ENCODE data around the gene HOXD8.

HOXD8 gene

DNA sequence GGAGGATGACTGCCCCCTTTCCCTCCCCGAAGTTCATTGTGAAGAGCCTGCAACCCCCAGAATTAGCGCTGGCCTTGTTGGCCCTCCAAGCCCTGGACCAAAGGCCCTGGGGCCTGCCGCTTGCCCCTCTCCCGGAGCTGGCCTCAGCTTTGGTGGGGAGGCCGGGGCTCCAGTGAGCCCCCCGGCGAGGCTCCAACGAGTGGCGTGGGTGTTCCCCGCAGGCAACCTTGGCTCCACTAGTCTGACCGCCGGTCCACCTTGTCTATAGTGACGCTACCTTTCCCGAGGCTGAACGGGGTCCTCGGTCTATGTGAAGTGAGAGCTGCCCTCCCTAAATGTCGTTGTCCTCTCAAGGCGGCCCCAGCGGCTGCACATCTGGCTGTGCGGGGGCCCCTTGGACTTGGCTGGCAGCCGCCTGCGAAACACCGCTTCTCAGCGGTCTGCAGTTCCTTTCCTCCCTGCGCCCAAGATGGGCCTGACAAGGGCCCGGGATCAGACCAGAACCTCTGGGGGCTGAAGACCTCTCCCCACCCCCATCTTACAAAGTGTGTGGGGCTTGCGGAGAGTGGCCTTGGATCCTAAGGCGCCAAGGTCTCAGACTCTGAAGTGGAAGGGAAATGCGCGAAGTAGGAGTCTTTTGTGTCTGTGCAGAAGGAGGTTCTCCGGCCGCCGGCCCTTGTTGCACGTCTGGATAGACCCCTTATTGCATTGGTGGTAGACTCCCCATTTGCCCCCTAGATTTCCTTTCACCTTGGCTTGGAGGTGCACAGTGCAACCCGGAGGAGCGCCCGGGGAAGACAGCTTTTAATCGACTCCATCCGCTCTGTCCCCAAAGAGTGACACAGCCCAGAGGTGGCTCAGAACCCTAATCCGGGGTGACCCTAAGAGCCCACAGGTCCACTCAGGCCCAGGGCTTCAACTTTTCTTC, 16.9 kb upstream of the HOXD8 start:
- no peak for DNase-seq (ENCODE audit: low read depth)
- H3K4me3 ChIP-seq (ENCODE audit: low read depth, low read length) = no peak overlapping the region

DNA sequence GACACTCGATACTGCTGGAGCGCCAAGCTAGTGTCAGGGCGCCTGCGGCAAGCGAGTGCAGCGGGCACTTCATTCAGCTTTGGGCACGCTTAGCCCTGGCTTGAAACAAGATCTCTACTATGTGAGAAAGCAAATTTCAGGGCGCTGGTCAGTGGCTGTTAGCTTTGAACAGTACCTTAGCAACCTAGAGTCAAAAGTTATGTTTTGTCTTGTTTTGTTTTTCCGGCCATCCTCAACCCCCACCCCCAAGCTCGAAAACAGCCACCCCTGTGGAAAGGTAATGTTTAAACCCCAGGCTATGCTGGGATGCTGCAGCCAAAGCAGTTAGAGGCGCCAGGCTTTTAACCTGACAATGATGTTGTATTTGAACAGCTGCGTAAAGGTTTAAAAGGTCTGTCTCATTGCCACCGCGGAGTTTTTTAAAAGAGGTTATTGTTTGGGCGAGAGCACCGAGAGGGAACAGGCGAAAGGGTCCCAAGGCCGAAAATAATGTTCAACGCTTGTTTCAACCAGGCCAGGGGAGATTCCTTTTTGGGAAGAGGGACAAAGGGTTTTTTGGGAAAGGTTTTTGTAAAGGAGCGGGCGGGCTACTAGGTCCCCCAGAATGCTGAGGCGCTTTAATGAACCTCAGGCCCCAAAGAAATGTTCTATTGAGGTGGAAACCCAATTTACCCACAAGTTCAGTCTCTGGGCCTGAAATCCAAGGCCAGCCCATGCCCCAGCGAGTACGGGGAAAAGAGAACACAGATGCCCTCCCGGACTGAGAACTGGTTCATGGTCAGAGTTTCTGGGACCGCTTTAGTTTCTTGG, 15.2 kb upstream of the HOXD8 start:
- no peak for DNase-seq (ENCODE audit: low read depth)
- no peak overlapping the region for H3K4me3 ChIP-seq (ENCODE audit: low read depth, low read length)

- no peak for DNase-seq (ENCODE audit: low read depth)
Observed at GRCh38 chr2:176114930-176115625, 14.4 kb upstream of the HOXD8 start.

DNA sequence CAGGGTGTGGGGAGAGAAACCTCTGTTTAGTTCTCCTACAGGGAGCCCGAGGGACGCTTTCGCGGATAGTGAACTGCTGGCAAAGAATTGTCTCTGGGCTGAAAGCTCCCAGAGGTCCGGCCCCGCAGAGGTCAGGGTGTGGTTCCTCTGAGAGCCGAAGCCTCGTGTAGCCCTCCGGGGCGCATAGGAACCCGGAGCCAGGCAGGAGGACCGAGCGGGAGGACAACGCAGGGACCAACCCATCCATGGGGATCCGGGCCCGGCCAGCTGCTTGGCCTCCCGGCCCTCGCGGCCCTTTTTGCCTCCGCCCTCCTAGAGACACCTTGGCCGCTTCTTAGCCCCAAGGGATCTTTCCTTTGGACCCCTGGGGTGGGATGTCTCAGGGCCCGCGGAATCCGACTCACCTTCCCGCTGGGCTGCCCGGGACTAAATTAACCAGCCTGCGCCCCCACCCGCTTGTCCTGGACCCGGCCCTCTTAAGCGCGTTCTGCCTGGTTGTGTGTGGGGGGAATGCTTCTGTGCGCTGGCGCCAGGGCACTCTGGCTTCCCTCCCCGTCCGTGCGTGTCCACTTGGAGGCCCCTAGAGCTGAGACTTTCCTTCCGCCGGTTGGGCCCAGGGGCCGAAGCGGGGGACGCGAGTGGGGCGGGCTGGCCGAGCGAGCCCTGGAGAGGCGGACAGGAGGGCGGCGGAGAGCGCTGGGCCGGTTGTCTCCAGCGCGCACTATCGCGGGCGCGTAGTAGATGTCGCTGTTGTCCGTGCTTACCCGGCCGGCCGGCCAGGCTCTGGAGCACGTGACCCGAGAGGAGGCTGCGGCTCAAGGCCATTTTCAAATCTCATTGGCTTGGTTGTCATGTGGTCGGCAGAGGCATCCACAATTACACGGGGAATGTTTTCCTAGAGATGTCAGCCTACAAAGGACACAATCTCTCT, 13.4 kb upstream of the HOXD8 start, which contains the start of gene HOXD10:
HOXD10 (plus strand) TSS at position 896 of the 931 bp plus-strand sequence. CDS start 56 bp downstream, outside the sequence.
- H3K4me3 ChIP-seq (ENCODE audit: low read depth, low read length) = peak within 1 kb of the TSS; percentile 17

More at GRCh38 chr2:176114930-176115625, 14.4 kb upstream of the HOXD8 start:
- no peak overlapping the region for H3K4me3 ChIP-seq (ENCODE audit: low read depth, low read length)

DNA sequence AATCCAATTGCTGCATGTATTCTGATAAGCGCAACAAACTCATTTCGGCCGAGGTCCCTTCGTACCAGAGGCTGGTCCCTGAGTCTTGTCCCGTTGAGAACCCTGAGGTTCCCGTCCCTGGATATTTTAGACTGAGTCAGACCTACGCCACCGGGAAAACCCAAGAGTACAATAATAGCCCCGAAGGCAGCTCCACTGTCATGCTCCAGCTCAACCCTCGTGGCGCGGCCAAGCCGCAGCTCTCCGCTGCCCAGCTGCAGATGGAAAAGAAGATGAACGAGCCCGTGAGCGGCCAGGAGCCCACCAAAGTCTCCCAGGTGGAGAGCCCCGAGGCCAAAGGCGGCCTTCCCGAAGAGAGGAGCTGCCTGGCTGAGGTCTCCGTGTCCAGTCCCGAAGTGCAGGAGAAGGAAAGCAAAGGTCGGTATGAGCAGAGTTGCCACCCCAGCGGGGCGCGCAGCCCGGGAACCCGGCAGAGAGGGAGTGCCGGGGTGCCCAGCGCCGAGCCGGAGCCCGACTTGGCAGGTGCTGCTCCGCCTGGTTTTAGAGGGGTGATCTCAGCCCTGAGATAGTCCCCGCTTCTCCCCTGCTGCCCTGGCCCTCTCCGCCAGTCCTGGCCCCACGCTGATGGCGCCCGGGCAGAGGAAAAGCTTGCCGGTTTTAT, 12.2 kb upstream of the HOXD8 start:
- H3K4me3 ChIP-seq (ENCODE audit: low read depth, low read length) = no peak overlapping the region
- DNase-seq (ENCODE audit: low read depth) = no peak

More for the DNA sequence above, 13.4 kb upstream of the HOXD8 start, which contains the start of gene HOXD10:
- no peak for DNase-seq (ENCODE audit: low read depth)

DNA sequence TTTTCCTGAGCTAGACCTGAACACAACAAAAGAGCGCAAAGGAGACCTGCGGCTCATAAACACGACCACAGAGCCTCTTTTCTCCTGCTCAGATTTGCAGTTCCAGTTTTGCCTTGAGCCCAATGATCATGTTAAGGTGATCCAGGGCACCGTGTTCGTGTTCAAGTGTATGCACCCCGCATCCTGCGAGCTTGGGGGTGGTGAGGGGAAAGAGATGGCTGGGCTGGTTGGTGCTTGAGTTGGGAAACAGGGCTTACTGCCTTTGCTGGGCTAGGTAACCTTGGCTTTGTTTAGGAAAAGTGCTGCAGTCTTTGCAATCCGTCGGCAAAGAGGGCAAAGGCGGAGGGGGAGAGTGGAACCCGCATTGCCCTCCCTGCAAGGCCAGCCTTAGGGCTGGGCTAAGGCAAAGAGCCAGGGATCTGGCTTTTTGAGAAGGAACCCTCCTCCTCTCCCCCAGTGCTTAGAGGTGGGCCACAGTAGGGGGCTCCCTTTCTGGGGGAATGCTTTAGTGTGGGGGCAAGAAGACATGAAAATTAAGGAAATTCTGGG, 11.6 kb upstream of the HOXD8 start:
- no peak for DNase-seq (ENCODE audit: low read depth)
- H3K4me3 ChIP-seq (ENCODE audit: low read depth, low read length) = no peak overlapping the region

GRCh38 chr2:176118601-176119339, 10.7 kb upstream of the HOXD8 start:
- no peak overlapping the region for H3K4me3 ChIP-seq (ENCODE audit: low read depth, low read length)
- DNase-seq (ENCODE audit: low read depth) = no peak

DNA sequence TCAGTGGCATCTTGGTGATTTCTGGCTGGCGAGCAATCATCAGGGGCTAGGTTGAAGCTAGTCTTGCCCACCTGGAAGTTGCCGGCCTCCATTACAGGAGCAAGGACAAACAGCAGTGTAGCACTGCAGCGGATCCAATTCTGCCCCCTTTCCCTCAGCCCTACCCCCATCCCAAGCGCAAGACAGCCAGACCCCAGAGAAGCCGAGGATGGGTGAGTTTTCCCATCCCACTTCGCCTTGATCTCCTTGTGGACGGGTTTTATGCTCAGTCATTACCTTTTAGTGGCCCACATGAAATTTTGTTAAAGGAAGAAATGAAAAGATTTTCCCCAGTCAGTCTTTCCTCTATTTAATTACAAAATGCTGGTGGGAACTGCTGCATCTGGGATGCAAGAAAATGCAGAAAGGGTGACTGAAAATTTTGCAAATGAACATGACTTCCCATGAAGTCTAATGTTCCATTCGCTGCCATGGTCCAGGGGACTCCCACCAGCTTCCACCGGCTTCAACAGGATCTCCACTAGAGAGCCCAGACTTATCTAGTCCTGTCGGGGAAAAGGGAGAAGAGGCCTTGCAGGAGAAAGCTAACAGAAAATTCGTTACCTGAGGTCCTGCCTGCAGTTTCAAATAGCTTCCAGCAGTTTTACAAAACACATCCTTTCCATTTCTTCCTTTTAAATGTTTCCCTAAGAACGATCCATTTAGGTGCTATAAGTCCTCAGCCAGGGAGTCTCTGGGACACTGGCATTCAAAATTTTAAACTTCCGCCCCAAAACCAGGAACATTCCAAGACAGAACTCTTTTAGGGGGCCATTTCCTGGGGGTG, 8.9 kb upstream of the HOXD8 start:
- H3K4me3 ChIP-seq (ENCODE audit: low read depth, low read length) = no peak overlapping the region
- no peak for DNase-seq (ENCODE audit: low read depth)

GRCh38 chr2:176121190-176122051, 8.1 kb upstream of the HOXD8 start:
- no peak for DNase-seq (ENCODE audit: low read depth)
- H3K4me3 ChIP-seq (ENCODE audit: low read depth, low read length) = no peak overlapping the region

- H3K4me3 ChIP-seq (ENCODE audit: low read depth, low read length) = peak overlapping the region; percentile 47
- DNase-seq (ENCODE audit: low read depth) = no peak
Observed at GRCh38 chr2:176122052-176122682, 7.3 kb upstream of the HOXD8 start.

- no peak for DNase-seq (ENCODE audit: low read depth)
- H3K4me3 ChIP-seq (ENCODE audit: low read depth, low read length) = peak within 1 kb of the TSS; percentile 47
Observed at GRCh38 chr2:176122683-176123410, 6.7 kb upstream of the HOXD8 start, which contains the start of gene HOXD9. HOXD9 (plus strand) TSS chr2:176122719; CDS start chr2:176122769, 50 bp downstream.

DNA sequence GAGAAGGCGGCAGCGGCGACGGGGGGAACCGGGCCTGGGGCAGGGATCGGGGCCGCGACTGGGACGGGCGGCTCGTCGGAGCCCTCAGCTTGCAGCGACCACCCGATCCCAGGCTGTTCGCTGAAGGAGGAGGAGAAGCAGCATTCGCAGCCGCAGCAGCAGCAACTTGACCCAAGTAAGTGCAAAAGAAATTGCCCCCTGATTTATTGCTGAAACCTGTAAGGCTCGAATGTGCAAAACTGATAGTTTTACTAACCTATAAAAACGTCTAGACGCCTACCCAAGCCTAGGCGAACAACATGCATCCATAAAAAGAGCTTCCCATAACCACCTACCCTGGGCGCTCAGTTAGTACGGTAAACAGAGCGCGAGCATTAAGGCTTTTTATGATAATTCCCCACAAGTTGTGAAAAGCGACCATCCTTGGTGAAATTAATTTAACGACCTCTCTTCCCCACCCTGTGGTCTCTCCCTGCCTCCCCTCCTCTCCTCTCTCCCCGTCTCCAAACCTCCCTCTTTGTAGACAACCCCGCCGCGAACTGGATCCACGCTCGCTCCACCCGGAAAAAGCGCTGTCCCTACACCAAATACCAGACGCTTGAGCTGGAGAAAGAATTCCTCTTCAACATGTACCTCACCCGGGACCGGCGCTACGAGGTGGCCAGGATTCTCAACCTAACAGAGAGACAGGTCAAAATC, 5.9 kb upstream of the HOXD8 start:
- H3K4me3 ChIP-seq (ENCODE audit: low read depth, low read length) = peak overlapping the region; percentile 47
- no peak for DNase-seq (ENCODE audit: low read depth)

DNA sequence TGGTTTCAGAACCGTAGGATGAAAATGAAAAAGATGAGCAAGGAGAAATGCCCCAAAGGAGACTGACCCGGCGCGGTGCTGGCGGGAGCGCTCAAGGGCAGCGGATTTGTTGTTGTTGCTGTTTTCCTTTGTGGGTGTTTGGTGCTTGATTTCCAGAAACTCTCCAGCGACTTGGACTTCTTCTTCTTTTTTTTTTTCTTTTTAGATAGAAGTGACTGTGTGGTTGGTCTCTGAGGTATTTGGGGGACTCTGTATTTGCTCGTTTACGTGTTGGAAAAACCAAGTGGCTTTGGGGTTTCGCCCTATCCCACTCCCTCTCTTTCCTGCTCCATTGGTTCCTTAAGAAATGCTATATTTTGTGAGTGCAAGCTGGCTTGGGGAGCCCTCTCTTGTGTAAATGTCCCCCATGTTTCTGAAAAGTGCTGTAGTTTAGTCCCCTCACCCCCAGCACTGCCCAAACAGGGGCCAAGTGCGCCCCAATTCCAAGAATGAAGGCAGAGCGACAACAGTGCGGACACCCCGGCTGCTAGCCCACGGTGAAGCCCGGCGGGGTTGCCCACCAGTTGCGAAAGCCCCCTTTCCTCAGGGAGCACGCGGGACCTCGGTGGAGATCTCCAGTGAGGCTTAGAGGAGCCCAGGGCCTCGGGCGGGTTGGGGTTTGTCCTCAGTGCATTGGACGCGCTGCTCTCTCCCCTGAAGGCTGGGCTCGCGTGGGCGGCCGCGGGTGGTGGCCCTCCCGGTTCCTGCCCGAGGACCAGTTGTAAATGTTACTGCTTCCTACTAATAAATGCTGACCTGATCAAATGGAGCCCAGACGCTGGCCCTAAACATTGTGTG, 5.2 kb upstream of the HOXD8 start:
- DNase-seq (ENCODE audit: low read depth) = no peak
- no peak overlapping the region for H3K4me3 ChIP-seq (ENCODE audit: low read depth, low read length)
